GM19351 (cell line): ENCODE data around the gene ZNF524.

Source experiments
- ATAC-seq: cut with Tn5 transposase; IDR thresholded peaks from one replicate; pipeline ENCODE4 v1.9.1; 2021; ENCODE audit warnings: mild to moderate bottlenecking, moderate library complexity; ENCODE audit not compliant: unreplicated experiment

The ZNF524 gene

DNA sequence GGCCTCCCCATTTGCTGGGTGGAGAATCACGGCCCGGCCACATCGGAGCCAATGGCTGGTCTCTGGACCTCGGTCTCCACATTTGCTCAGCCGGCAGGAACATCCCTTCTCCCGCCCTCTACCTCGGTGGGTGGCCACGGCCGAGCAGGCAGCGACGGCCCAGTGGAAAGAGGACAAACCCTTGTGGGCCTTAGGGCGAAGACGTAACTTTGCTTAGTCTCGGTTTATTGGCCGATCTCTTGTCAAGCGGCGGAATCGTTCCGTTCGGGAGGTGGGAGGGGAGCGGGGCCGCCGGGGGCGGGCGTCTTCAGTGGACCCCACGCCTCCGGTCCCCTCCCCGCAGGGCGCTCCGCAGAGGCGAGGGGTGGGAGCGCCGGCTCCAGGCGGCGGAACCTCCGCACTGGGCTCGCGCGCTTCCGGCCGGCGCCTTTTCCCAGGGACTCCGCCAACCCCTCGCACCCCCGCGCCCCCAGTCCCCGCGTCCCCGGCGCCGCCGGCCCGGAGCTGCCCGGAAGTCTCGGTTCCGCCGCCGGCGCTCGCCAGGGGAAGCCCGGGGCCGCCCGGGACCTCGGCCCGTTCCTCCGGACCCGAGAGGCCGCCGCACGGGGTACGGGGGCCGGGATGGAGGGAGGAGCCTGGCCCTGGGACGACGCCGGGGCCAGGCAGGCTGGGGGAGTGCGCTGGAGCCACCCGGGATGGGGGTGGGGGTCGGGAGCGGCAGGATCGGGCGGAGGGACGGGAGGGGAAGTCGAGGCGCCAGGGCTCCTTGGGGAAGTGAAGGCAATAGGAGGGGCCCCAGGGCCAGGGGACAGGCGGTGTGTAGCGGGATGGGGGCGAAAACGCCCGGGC, 40.7 kb downstream of the ZNF524 start, which contains the start of gene ZNF580:
TSS of gene ZNF580 (plus strand) at position 426 of the 849 bp plus-strand sequence. CDS start 1,507 bp downstream, outside the sequence.
- peak; percentile 24 for ATAC-seq

DNA sequence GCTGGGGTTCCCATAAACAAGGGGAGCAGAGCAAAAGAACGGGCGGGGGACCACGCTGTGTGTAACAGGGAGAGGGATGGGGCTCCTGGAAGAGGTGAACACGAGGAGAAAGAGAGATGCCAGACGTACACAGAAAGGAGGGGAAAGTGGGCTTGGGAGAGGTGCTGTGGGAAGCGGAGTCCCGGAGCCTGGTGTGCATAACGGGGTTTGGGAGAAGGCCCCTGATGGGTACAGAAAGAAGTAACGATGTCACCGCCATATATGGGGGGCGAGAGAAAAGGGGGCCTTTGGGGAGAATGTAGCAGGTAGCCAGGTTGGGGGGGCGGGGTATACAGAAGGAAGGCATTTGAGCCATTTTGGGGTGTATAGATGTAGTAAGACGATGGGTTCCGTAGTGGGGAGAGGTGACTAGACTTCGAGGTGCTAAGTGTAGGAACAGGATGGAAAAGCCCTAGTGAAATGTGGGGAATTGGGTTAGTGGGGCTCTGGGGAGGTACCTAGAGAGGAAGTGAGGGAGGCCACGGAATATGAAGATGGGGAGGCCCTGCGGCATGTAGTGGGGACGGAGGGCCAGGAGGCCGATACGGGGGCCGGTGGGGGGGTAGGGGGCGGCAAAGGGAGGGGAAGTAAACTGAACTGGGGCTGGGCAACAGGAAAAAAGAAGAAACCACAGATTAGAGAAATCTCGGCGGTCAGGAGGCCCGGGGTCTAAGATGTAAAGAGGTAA, 41.5 kb downstream of the ZNF524 start:
- no peak for ATAC-seq

- no peak for ATAC-seq
Measured at GRCh38 chr19:55642153-55643002, 42.3 kb downstream of the ZNF524 start.

DNA sequence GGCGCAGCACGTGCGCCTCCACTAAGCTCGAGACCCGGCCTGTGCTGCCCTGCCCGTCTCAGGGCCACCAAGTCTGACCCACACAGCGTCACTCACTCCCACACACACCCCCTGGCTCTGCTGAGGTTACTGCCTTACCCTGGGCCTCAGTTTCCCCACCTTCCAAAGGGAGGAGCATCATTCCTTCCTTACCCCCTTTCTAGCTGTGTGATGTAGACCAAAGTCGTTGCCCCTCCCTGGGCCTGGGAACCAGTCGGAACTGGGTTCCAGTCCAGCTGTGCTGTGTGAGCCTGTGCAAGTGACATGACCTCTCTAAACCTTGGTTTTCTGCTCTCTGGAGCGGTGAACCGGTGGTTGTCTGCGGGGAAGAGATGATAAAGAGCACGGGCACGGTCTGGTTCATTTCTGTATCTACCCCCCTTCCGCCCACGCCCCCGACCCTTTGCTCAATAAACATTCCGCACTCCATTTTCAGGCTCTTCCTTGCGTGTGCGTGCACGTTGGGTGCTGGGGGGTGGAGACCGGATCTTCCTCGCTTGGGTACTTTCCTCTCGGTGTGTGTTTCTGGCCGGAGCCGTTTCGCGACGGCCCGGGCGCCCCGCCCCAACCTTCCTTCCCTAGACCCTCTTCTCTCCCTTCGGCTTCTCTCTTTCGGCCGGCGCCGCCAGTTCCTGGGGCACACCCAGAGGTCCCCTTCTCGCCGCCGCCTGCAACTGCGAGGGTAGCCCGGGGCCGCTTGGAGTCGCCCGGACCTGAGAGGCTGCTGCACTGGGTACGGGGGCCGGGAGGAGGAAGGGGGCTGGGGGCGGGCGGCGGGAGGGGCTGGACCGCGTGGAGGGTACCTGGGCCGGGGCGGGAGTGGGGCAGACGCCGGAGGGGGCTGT, 43.2 kb downstream of the ZNF524 start, which contains the start of gene ZNF581:
TSS of gene ZNF581 (plus strand) at position 647 of the 884 bp plus-strand sequence. CDS start 923 bp downstream, outside the sequence.
- no peak for ATAC-seq

DNA sequence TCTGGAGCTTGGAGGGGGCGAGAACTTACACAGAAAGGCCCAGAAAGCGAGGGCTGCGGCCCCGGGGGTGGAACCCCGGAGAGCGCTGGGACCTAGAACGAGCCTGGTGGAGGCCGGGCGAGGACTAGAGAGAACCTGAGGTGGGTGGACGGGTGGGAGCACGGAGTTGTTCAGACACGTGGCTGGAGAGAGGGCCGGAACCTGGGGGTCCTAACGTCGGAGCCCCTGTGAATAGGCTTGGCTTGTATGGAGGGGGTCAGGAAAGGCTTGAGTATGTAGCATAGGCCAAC, 43.7 kb downstream of the ZNF524 start:
- ATAC-seq: no peak

GRCh38 chr19:55644191-55644833, 44.2 kb downstream of the ZNF524 start:
- ATAC-seq: no peak

DNA sequence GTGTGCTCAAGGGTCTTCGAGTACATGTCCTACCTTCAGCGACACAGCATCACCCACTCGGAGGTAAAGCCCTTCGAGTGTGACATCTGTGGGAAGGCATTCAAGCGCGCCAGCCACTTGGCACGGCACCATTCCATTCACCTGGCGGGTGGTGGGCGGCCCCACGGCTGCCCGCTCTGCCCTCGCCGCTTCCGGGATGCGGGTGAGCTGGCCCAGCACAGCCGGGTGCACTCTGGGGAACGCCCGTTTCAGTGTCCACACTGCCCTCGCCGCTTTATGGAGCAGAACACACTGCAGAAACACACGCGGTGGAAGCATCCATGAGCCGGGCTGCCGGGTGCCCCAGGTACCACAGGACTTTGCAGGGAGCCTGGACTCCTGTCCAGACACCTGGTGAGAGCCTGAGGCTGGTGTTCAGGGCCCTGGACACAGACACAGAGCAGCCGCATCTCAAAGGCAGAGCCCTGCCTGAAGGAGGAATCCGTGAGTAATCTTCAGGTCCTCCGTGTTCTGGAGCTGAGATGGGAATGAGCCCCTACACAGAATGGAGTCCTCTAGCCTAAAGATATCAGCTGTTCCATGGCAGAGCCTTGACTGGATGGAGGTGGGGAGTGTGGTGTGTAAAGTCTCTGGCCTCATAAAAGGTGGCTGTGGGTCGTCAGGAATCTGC, 44.9 kb downstream of the ZNF524 start:
- no peak for ATAC-seq

GRCh38 chr19:55645512-55645881, 45.4 kb downstream of the ZNF524 start:
- no peak for ATAC-seq

GRCh38 chr19:55646889-55647731, 47.0 kb downstream of the ZNF524 start:
- ATAC-seq: no peak

DNA sequence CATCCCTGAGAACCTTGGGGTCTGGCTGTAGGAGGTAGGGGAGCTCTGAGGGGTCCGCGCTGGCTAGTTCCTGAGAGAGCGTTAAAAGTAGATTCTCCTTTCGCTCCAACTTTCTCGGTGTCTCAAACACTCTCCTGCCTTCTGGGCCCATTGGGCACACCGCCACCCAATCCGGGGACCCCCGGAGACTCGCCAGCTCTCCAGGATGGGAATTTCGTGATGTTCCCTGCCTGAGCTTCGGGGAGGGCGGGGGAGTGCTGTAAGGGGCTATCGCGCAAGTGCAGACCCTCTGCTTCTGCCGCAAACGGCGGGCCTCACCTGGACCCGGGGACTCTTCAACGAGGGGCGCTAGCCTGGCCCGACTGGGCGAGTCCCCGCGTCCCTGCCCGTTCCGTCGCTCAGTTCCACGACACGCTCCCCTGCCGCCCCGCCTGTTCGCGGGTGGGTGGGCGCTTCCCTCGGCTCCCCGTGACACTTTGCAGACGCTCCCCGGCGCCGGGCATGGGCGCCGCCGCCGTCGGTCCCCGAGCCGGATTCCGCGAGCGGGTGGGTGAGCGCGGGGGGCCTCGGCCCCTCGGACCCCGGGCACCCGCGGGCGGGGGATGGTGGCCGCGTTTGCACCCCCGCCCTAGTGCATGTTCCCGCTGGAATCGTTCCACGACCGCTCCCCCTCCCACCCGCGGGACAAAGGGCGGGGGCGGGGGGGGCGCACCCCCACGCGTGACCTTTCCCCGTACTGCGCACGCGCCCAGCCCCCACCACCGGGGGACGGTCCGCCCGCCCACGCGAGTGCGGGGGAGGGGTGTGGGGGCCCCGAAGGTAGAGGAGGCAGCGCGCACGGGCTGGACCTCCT, 47.9 kb downstream of the ZNF524 start, which contains the start of gene CCDC106:
TSS of gene CCDC106 (plus strand) at position 481 of the 853 bp plus-strand sequence. CDS start 835 bp downstream, outside the sequence.
- ATAC-seq: no peak

- ATAC-seq: no peak
Measured at GRCh38 chr19:55648585-55649267, 48.6 kb downstream of the ZNF524 start.

GRCh38 chr19:55649268-55650125, 49.4 kb downstream of the ZNF524 start:
- no peak for ATAC-seq

- ATAC-seq: no peak
Measured at GRCh38 chr19:55650126-55650557, 50.1 kb downstream of the ZNF524 start.

GRCh38 chr19:55650602-55651230, 50.6 kb downstream of the ZNF524 start:
- ATAC-seq: no peak

- no peak for ATAC-seq
Measured at GRCh38 chr19:55651236-55651635, 51.1 kb downstream of the ZNF524 start.
